Omental fat pad (tissue), 4 donors: ENCODE data around the gene SLC6A15. TPM values are rescaled to one million over a fixed set of nuclear protein-coding genes. Genes with fewer than 3 reads are reported as not detected.

ENCODE experiments used
- ATAC-seq: fragments of 150-250 bp; one replicate; pipeline ENCODE4 v1.9.1; 2016; ENCODE audit warnings: mild to moderate bottlenecking, moderate library complexity; ENCODE audit not compliant: low FRiP score
- DNase-seq: peaks from one replicate; pipeline ENCODE4 v3.0.0-alpha.2; 2019; ENCODE audit warnings: low spot score
- CTCF ChIP-seq, 3 donors: fragments of 450-650 bp; IDR thresholded peaks; one replicate each; pipeline ENCODE4 v1.5.1; 2016 to 2017; ENCODE audit warnings: antibody characterized with exemption in 3 of 3, mild to moderate bottlenecking in 3 of 3, moderate library complexity in 2 of 3
- total RNA-seq, 4 donors: library from RNA; depleted of rRNA; stranded (reverse); fragments of >200 nt; gene quantifications; one replicate each; pipeline ENCODE4 v1.1.0, GENCODE V29; 2016

SLC6A15 gene
- total RNA-seq, 4 donors from 2014 or later: 0.95 TPM; not detected in 3

GRCh38 chr12:84877340-84877739 lies 35.3 kb downstream of the SLC6A15 start:
- DNase-seq: no peak
- TF ChIP-seq CTCF (IDR thresholded peaks at IDR 0.05): no peak
- no peak for ATAC-seq

GRCh38 chr12:84875241-84875640 lies 37.4 kb downstream of the SLC6A15 start:
- no peak for DNase-seq
- no peak for ATAC-seq
- no peak for TF ChIP-seq CTCF (IDR thresholded peaks at IDR 0.05)

DNA sequence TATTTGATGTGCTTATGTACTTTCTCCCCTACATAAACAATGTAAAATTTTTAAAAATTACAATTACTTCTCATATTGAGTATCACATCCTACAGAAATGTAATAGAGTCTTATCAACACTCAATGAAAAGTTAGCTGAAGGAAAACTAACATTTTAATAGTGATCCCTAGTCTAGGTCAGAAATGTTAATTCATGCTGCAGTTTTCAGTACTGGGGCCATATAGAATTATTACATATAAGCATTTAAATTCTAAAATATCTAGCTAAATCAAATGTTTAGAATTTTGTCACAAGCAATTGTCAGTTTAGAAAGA lies 37.8 kb downstream of the SLC6A15 start:
- TF ChIP-seq CTCF (IDR thresholded peaks at IDR 0.05): no peak
- DNase-seq (no peak), ATAC-seq (no peak)

GRCh38 chr12:84874125-84874824 lies 38.3 kb downstream of the SLC6A15 start:
- no peak for ATAC-seq
- no peak for TF ChIP-seq CTCF (IDR thresholded peaks at IDR 0.05)

DNA sequence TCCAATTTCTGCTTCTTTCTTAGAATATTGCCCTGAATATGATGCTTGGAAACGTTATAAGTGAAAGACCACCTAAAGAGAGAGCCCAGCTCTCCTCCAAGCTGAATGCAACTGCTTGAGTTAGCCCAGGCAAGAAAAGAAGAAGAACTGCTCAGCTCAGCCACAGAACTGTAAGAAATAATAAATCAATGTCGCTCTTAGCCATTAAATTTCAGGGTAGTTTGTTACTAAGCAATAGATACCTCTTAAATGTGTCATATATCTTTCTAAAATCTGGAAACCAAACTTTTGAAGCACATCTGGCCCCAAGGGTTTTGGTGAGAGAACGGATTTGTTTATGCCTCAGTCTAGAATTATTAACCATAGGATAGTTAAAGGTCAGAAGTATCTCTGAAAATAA lies 50.4 kb downstream of the SLC6A15 start:
- DNase-seq: no peak
- no peak for TF ChIP-seq CTCF (IDR thresholded peaks at IDR 0.05)

More at GRCh38 chr12:84874125-84874824, 38.3 kb downstream of the SLC6A15 start:
- no peak for DNase-seq

GRCh38 chr12:84860718-84861117 lies 51.9 kb downstream of the SLC6A15 start:
- ATAC-seq: no peak
- no peak for TF ChIP-seq CTCF (IDR thresholded peaks at IDR 0.05)
- no peak for DNase-seq

More for the DNA sequence above, 50.4 kb downstream of the SLC6A15 start:
- no peak for ATAC-seq

- ATAC-seq (no peak), DNase-seq (no peak)
- no peak for TF ChIP-seq CTCF (IDR thresholded peaks at IDR 0.05)
Observed at GRCh38 chr12:84858796-84859195, 53.8 kb downstream of the SLC6A15 start.
